ENCODE results near the gene ZNF804A. TPM values are rescaled to one million over a fixed set of nuclear protein-coding genes. Genes with fewer than 3 reads are reported as not detected.

Gene ZNF804A
- total and polyA plus RNA-seq, 2 of the 8 experiments (the other 6 are each of a cell fraction or from before 2014, with no cell fraction given): 0.02 TPM; not detected in 1

- no peak overlapping the region for H3K4me2 ChIP-seq (ENCODE audit: insufficient read depth in 1 of 2, low read depth in 2 of 2, low read length in 2 of 2)
- H3K79me2 ChIP-seq (ENCODE audit: control insufficient read depth in 1 of 2, insufficient read depth in 2 of 2, low read length in 2 of 2): no peaks in the 10 kb centered on the region
- H3K23me2 ChIP-seq (ENCODE audit: low read depth, low read length): no peaks in the 10 kb centered on the region
- no peak overlapping the region for H2AFZ ChIP-seq (ENCODE audit: low read length)
- DNase-seq (ENCODE audit: low read depth in 1 of 2, low spot score in 2 of 2) (no peak), FAIRE-seq (no peak)
- no peak overlapping the region for H3K23ac ChIP-seq (ENCODE audit: insufficient read length)
- no peaks in the 10 kb centered on the region for H3K27me3 ChIP-seq (replicated peaks in 1 of 4; ENCODE audit: control insufficient read depth in 3 of 4, extremely low read depth in 1 of 4, insufficient read depth in 3 of 4, low read length in 3 of 4)
- CTCF ChIA-PET (ENCODE audit: partially characterized antibody): no interaction called here
- no peaks in the 10 kb centered on the region for H3K4me1 ChIP-seq (replicated peaks in 1 of 4; ENCODE audit: control insufficient read depth in 3 of 4, insufficient read depth in 4 of 4, low read length in 3 of 4)
- H4K20me1 ChIP-seq (replicated peaks in 1 of 2; ENCODE audit: control insufficient read depth in 1 of 2, insufficient read depth in 2 of 2, low read length in 2 of 2): no peaks in the 10 kb centered on the region
- no peak overlapping the region for H2BK12ac ChIP-seq (ENCODE audit: low read depth, low read length)
- POLR2A ChIA-PET (ENCODE audit: partially characterized antibody): no interaction called here
- no peak overlapping the region for H3K4me3 ChIP-seq (ENCODE audit: extremely low read depth in 1 of 4, insufficient read depth in 2 of 4, low read depth in 3 of 4, low read length in 4 of 4)
- no peak overlapping the region for H3K9ac ChIP-seq (replicated peaks in 1 of 4; ENCODE audit: extremely low read depth in 1 of 4, low read depth in 3 of 4, low read length in 3 of 4)
- H4K5ac ChIP-seq (ENCODE audit: insufficient read length, low read depth, low read length): no peak overlapping the region
- H2AK5ac ChIP-seq (ENCODE audit: low read depth, low read length): no peak overlapping the region
- H3K79me1 ChIP-seq (ENCODE audit: low read depth, low read length): no peaks in the 10 kb centered on the region
- H3K9me3 ChIP-seq (ENCODE audit: insufficient read depth in 2 of 2, low read depth in 1 of 2, low read length in 1 of 2): no peaks in the 10 kb centered on the region
- H2BK5ac ChIP-seq (ENCODE audit: low read depth, low read length): no peak overlapping the region
- no peak for TF ChIP-seq HDAC2 (IDR thresholded peaks at IDR 0.05; ENCODE audit: borderline replicate concordance in 1 of 2, low read depth in 2 of 2, low read length in 2 of 2)
- no peak for TF ChIP-seq CEBPB (IDR thresholded peaks at IDR 0.05; ENCODE audit: low read depth, low read length)
- no peak for TF ChIP-seq TEAD4 (IDR thresholded peaks at IDR 0.05; ENCODE audit: low read depth, low read length)
- no peak for TF ChIP-seq GTF2F1 (IDR thresholded peaks at IDR 0.05; ENCODE audit: borderline replicate concordance, low read depth, low read length)
- TF ChIP-seq MAFK (IDR thresholded peaks at IDR 0.05; ENCODE audit: low read depth, low read length): no peak
- TF ChIP-seq CBX8 (IDR thresholded peaks at IDR 0.05; ENCODE audit: borderline replicate concordance, low read depth, low read length): no peak
- no peak for TF ChIP-seq SP1 (IDR thresholded peaks at IDR 0.05; ENCODE audit: low read depth, low read length)
- TF ChIP-seq CHD2 (IDR thresholded peaks at IDR 0.05; ENCODE audit: low read length): no peak
- TF ChIP-seq YY1 (IDR thresholded peaks at IDR 0.05; ENCODE audit: low read depth, low read length): no peak
- H2BK120ac ChIP-seq (replicated peaks; ENCODE audit: low read depth, low read length): no peak overlapping the region
- H2BK15ac ChIP-seq (ENCODE audit: low read length): no peak overlapping the region
- no peak overlapping the region for H4K8ac ChIP-seq (ENCODE audit: extremely low read depth, insufficient read depth, low read length)
- H4K91ac ChIP-seq (replicated peaks; ENCODE audit: insufficient read length, low read length): no peak overlapping the region
- H3K56ac ChIP-seq (replicated peaks; ENCODE audit: insufficient read length, low read depth, low read length): no peak overlapping the region
- no peak overlapping the region for H3K27ac ChIP-seq (ENCODE audit: low read depth, low read length)
- no peaks in the 10 kb centered on the region for H3K36me3 ChIP-seq (ENCODE audit: control insufficient read depth in 2 of 4, insufficient read depth in 4 of 4, low read length in 3 of 4)
- H3K14ac ChIP-seq (ENCODE audit: insufficient read length): no peak overlapping the region
- no peak overlapping the region for H3K4ac ChIP-seq (replicated peaks; ENCODE audit: insufficient read length, low read depth, low read length)
- no peak overlapping the region for H2BK20ac ChIP-seq (ENCODE audit: low read length)
- 92% methylated on average over 3 of the region's 3 CpGs; no CpG with 5 or more reads in 1 of the 2 experiments for WGBS, 2 experiments (ENCODE audit: extremely low coverage in 1 of 2, insufficient coverage in 1 of 2, insufficient read length in 1 of 2, insufficient replicate concordance in 2 of 2, low coverage in 1 of 2, low lambda C conversion rate in 2 of 2, missing lambda C conversion rate in 1 of 2)
- no peak overlapping the region for H3K18ac ChIP-seq (ENCODE audit: extremely low read depth, low read length)
Observed at GRCh38 chr2:184767059-184767458, 168.7 kb downstream of the ZNF804A start.

Measured in H1 (cell line).